Gastrocnemius medialis (tissue), 4 donors: ENCODE data around the gene MGMT. TPM values are rescaled to one million over a fixed set of nuclear protein-coding genes. Genes with fewer than 3 reads are reported as not detected.

ENCODE experiments used
- ATAC-seq, 2 donors: fragments of 150-250 bp; one replicate each; pipeline ENCODE4 v1.9.1; 2016
- DNase-seq, 2 donors: peaks; one replicate each; pipeline ENCODE4 v3.0.0-alpha.2; 2019
- H3K27ac ChIP-seq, 4 donors: fragments of 200-600 bp; sonication (generic); 1 replicate in 1 of 4; 2 replicates in 3 of 4; pipeline ENCODE4 v1.5.1; 2016 to 2018; ENCODE audit warnings: mild to moderate bottlenecking in 2 of 4, moderate library complexity in 1 of 4
- H3K27me3 ChIP-seq, 3 donors: fragments of 200-600 bp; sonication (generic) in 2 of 3; 1 replicate in 1 of 3; 2 replicates in 2 of 3; pipeline versions ENCODE4 v1.5.1 to v1.6.0; 2016 to 2019; ENCODE audit warnings: mild to moderate bottlenecking in 1 of 3, moderate library complexity in 1 of 3
- H3K36me3 ChIP-seq, 2 donors: fragments of 200-600 bp; sonication (generic) in 1 of 2; one replicate each; pipeline ENCODE4 v1.5.1; 2017 to 2018
- H3K4me1 ChIP-seq, 2 donors: fragments of 200-600 bp; sonication (generic) in 1 of 2; one replicate each; pipeline ENCODE4 v1.5.1; 2016 to 2017; ENCODE audit warnings: mild to moderate bottlenecking in 2 of 2
- H3K4me3 ChIP-seq, 4 donors: fragments of 200-600 bp; sonication (generic) in 3 of 4; 1 replicate in 1 of 4; 2 replicates in 3 of 4; pipeline ENCODE4 v1.5.1; 2016 to 2019; ENCODE audit warnings: mild to moderate bottlenecking in 2 of 4
- H3K9me3 ChIP-seq, 3 donors: fragments of 200-600 bp; sonication (generic) in 2 of 3; 1 replicate in 1 of 3; 2 replicates in 2 of 3; pipeline ENCODE4 v1.5.1; 2016 to 2019
- CTCF ChIP-seq, 5 experiments: fragments of 450-650 bp in 3 of 5; fragments of 200-600 bp in 2 of 5; sonication (generic) in 2 of 5; IDR thresholded peaks in 4 of 5; conservative IDR thresholded peaks in 1 of 5; 1 replicate in 4 of 5; 2 replicates in 1 of 5; pipeline ENCODE4 v1.5.1; 2016 to 2019; ENCODE audit warnings: antibody characterized with exemption in 5 of 5, mild to moderate bottlenecking in 3 of 5, moderate library complexity in 3 of 5
- POLR2A ChIP-seq, 2 donors: fragments of 450-650 bp; IDR thresholded peaks; one replicate each; pipeline ENCODE4 v1.6.1; 2017; ENCODE audit warnings: antibody characterized with exemption in 2 of 2, mild to moderate bottlenecking in 2 of 2, moderate library complexity in 2 of 2
- in situ Hi-C, 4 donors: fragments of 200-750 bp; cut with MboI; loops; one replicate each; pipeline versions ENCODE4 v1.15.0 to v1.8.0; 2017; ENCODE audit warnings: low sequenced_read_pairs in 4 of 4
- intact Hi-C: fragments of 100-400 bp; cut with DNase I; formaldehyde crosslinking; loops from one replicate; pipeline ENCODE4 v1.15.1; 2023; ENCODE audit warnings: low total_unique reads
- total RNA-seq, 4 donors: library from RNA; depleted of rRNA; stranded (reverse); fragments of >200 nt; gene quantifications; one replicate each; pipeline versions ENCODE4 v1.1.0 to v1.2.3, GENCODE V29; 2016

The MGMT gene
- total RNA-seq, 4 donors from 2014 or later: 8.9 to 20.7 (median 17.1) TPM

- no peak overlapping the region for H3K4me3 ChIP-seq
- intact Hi-C loops (no loop called here), in situ Hi-C loops (no loop called here)
- no peak for TF ChIP-seq POLR2A (IDR thresholded peaks at IDR 0.05)
- TF ChIP-seq CTCF (IDR thresholded peaks at IDR 0.05 in 4 of 5, conservative IDR thresholded peaks at IDR 0.05 in 1 of 5): no peak
- no peak overlapping the region for H3K27ac ChIP-seq
- no peaks in the 10 kb centered on the region for H3K36me3 ChIP-seq
- no peak for ATAC-seq
- no peaks in the 10 kb centered on the region for H3K27me3 ChIP-seq
- no peak for DNase-seq
- H3K4me1 ChIP-seq: peaks cover 0 to 5% of the 10 kb centered on the region in 2 donors
- H3K9me3 ChIP-seq: no peaks in the 10 kb centered on the region
These were observed 147.3 kb downstream of the MGMT start for GRCh38 chr10:129614341-129614740.

- intact Hi-C loops: no loop called here
- no peak overlapping the region for H3K4me3 ChIP-seq
- in situ Hi-C loops: no loop called here
- no peaks in the 10 kb centered on the region for H3K27me3 ChIP-seq
- no peak for ATAC-seq
- H3K9me3 ChIP-seq: no peaks in the 10 kb centered on the region
- no peak for DNase-seq
- peaks cover 0 to 5% of the 10 kb centered on the region in 2 donors for H3K4me1 ChIP-seq
- no peaks in the 10 kb centered on the region for H3K36me3 ChIP-seq
- no peak overlapping the region for H3K27ac ChIP-seq
- TF ChIP-seq POLR2A (IDR thresholded peaks at IDR 0.05) (no peak), CTCF (IDR thresholded peaks at IDR 0.05 in 4 of 5, conservative IDR thresholded peaks at IDR 0.05 in 1 of 5) (no peak)
These were observed 148.3 kb downstream of the MGMT start for GRCh38 chr10:129615381-129615780.

GRCh38 chr10:129615921-129616525 lies 149.0 kb downstream of the MGMT start:
- H3K36me3 ChIP-seq: no peaks in the 10 kb centered on the region
- peaks cover 0 to 5% of the 10 kb centered on the region in 2 donors for H3K4me1 ChIP-seq
- no peak overlapping the region for H3K27ac ChIP-seq
- H3K4me3 ChIP-seq: no peak overlapping the region
- H3K27me3 ChIP-seq: no peaks in the 10 kb centered on the region
- TF ChIP-seq CTCF (IDR thresholded peaks at IDR 0.05 in 4 of 5, conservative IDR thresholded peaks at IDR 0.05 in 1 of 5) (no peak), POLR2A (IDR thresholded peaks at IDR 0.05) (no peak)
- DNase-seq: no peak
- intact Hi-C loops (no loop called here), in situ Hi-C loops (no loop called here)
- H3K9me3 ChIP-seq: no peaks in the 10 kb centered on the region
- ATAC-seq: no peak

- no peak overlapping the region for H3K4me3 ChIP-seq
- H3K36me3 ChIP-seq: no peaks in the 10 kb centered on the region
- H3K27ac ChIP-seq: no peak overlapping the region
- in situ Hi-C loops: no loop called here
- no peak for DNase-seq
- ATAC-seq: no peak
- H3K27me3 ChIP-seq: no peaks in the 10 kb centered on the region
- H3K9me3 ChIP-seq: no peaks in the 10 kb centered on the region
- intact Hi-C loops: no loop called here
- peaks cover 0 to 5% of the 10 kb centered on the region in 2 donors for H3K4me1 ChIP-seq
- no peak for TF ChIP-seq POLR2A (IDR thresholded peaks at IDR 0.05)
- TF ChIP-seq CTCF (IDR thresholded peaks at IDR 0.05 in 4 of 5, conservative IDR thresholded peaks at IDR 0.05 in 1 of 5): no peak
These were observed 150.7 kb downstream of the MGMT start for GRCh38 chr10:129617768-129618167.

GRCh38 chr10:129621062-129621461 lies 154.0 kb downstream of the MGMT start:
- Histone ChIP-seq H3K27me3 (no peaks in the 10 kb centered on the region), H3K9me3 (no peaks in the 10 kb centered on the region), H3K36me3 (no peaks in the 10 kb centered on the region), H3K4me1 (no peaks in the 10 kb centered on the region), H3K4me3 (no peak overlapping the region), H3K27ac (no peak overlapping the region)
- in situ Hi-C loops: no loop called here
- no peak for ATAC-seq
- no peak for DNase-seq
- TF ChIP-seq CTCF (IDR thresholded peaks at IDR 0.05 in 4 of 5, conservative IDR thresholded peaks at IDR 0.05 in 1 of 5) (no peak), POLR2A (IDR thresholded peaks at IDR 0.05) (no peak)
- intact Hi-C loops: no loop called here
